Cardiac septum (tissue), 1 donor: ENCODE measurements around the gene CACNA2D4. TPM values are rescaled to one million over a fixed set of nuclear protein-coding genes. Genes with fewer than 3 reads are reported as not detected.

Experiments used
- DNase-seq: peaks from one replicate; pipeline ENCODE4 v3.0.0-alpha.2; 2020; ENCODE audit warnings: low spot score
- intact Hi-C: fragments of 100-400 bp; cut with DNase I; formaldehyde crosslinking; loops from one replicate; pipeline ENCODE4 v1.14.0; 2022
- total RNA-seq: library from RNA; stranded (reverse); fragmentation: NEBNext Ultra II Directional; extraction: Animal tissue kit (Norgen Biotek cat#: 25700); gene quantifications from one replicate; pipeline ENCODE4 v1.2.1, GENCODE V29; 2021
- donor health status: DM: no; HTN: no; CAD: no.

CACNA2D4 gene
- total RNA-seq, 1 donor from 2014 or later = 0.89 TPM

DNA sequence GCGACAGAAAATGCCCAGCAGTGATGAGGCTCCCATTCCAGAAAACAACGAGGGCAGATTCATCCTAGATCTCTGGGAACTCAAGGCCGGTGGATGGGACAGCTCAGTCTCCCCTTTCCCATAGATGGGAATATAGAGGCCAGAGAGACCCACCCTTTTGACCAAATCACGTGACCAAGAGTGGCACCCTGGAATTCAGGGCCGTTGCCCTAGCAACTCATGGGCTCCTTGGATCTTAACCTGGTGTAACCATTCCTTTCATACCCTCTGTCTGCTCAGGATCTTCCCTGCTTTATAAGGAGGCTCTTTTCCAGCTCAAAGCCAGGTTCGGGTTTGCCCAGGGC lies 106.5 kb downstream of the CACNA2D4 start:
- intact Hi-C loops = no loop called here
- no peak for DNase-seq

- DNase-seq = no peak
- intact Hi-C loops = no loop called here
These were observed 107.0 kb downstream of the CACNA2D4 start for GRCh38 chr12:1811281-1811947.

- intact Hi-C loops = no loop called here
- no peak for DNase-seq
These were observed 107.5 kb downstream of the CACNA2D4 start for GRCh38 chr12:1810931-1811280.

DNA sequence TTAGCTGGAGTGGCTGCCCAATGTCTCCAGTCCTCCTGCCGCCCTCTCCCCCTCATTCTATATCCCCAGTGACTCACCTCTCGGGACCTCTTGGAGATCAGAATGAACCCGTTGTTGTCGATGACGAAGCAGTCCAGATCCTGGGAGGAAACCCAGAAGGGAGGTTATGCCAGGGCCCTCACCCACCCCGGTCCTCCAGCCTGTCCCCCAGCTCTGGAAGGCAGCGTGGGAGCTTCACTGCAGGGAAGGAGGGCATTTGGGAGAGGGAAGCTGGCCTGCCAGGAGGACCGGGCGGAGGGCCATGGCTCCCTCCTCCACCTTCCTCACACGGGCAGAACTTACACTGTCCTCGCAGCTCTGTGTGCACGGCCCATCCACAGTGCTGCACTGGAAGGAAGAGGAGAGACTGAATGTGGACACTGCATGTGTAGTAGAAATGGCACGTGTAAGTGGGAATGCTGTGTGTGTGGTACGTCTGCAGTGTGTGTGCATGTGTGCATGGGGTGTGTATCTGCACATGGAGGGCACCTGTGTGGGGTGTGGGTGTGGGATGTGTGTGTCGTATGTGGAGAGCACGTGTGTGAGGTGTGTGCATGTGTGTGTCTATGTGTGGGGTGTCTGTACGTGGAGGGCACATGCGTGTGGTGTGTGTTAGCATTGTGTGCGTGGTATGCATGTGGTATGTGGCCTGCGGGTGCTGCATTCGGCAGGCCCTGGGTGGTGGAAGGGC lies 108.1 kb downstream of the CACNA2D4 start:
- intact Hi-C loops = no loop called here
- DNase-seq = no peak

DNA sequence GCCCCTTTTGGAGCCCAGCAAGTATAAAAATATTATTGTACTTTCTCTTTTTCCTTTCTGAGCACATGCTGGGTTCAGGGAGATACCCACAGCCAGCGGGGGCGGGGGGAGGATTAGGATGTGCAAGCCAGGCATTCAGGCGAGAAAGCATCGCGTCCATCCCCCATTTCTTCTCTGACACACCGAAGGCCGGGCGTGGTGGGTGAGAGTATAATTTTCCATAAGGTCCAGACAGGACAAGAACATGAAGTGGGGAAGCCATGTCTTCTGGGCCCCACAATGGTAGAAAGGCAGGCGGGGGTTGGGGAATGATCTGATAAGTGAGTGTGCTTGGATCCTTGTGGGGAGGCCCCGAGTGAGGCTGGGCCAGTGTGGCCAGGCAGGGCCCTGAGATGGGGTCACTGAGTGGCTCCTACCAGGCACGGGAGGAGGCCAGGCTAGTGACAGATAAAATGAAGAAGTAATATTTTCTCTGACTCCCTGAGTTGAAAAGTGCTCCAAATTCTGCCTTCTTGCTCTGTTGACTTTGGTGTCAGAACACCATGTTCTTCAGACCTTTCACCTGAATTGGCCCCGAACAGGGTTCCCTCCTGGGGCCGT lies 108.8 kb downstream of the CACNA2D4 start:
- intact Hi-C loops = no loop called here
- no peak for DNase-seq

DNA sequence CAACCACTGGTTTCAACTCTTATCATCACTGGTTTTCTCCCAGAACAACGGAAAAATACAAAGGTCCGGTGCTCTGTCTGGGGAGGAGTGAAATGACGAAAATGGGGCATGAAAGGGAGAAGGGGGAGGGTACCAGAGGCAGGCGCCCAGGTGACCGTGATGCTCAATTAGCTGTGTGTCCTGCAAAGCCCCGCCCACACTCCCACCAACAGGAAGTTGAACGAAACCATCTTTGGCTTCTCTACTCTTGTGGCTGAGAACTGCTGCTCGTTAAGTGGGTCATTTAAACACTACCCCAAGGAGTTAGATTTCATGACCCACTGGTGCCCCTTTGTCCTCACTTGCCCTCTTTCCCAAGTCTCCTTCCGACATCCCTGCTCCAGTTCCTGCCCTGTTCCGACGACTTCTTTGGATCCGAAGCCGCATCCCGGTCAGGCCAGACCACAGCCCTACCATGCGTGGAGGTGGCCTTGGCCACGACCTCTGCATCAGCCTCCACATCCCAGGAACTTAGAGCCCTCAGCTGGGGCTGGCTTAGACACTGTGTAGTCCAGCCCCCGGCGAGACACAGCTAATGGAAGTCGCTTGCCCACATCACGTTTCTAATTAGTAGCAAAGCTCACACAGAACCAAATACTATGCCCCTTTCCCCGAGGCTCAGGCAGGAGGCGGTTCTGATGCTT lies 109.5 kb downstream of the CACNA2D4 start:
- no peak for DNase-seq
- intact Hi-C loops = no loop called here

DNA sequence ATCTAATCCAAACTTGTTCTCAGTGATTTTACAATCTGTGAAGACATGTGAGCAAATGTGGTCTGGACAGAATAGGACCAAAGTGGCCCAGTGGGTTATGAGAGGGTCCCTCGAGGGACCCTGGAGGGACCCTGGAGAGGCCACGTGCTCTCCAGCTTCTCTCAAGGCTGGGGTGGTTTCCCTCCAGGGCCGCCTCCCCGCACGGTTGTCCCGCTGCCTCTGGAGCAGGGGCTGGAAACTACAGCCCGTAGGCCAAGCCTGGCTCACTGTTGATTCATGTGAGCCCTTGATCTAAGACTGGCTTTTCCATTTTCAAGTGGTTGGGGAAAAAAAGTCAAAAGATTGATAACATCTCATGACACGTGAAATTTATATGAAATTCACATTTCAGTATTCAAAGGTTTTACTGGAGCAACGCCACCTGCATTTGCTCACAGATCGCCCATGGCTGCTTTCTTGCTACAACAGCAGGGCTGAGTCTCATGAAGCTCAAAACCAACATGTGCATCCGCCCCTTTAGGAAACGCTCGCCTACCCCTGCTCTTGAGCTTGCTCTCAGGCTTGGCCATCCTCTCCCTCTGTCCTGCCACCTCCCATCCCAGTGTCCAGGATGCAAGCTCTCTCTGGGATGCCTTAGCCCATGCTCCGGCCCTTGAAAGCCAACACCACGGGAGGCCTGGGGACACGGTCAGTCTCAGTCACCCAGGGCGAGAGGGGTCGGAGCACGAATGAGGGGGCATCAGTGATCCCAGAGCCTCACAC lies 110.2 kb downstream of the CACNA2D4 start:
- DNase-seq = no peak
- intact Hi-C loops = no loop called here

GRCh38 chr12:1807087-1807860 lies 111.2 kb downstream of the CACNA2D4 start:
- no peak for DNase-seq
- intact Hi-C loops = no loop called here

DNA sequence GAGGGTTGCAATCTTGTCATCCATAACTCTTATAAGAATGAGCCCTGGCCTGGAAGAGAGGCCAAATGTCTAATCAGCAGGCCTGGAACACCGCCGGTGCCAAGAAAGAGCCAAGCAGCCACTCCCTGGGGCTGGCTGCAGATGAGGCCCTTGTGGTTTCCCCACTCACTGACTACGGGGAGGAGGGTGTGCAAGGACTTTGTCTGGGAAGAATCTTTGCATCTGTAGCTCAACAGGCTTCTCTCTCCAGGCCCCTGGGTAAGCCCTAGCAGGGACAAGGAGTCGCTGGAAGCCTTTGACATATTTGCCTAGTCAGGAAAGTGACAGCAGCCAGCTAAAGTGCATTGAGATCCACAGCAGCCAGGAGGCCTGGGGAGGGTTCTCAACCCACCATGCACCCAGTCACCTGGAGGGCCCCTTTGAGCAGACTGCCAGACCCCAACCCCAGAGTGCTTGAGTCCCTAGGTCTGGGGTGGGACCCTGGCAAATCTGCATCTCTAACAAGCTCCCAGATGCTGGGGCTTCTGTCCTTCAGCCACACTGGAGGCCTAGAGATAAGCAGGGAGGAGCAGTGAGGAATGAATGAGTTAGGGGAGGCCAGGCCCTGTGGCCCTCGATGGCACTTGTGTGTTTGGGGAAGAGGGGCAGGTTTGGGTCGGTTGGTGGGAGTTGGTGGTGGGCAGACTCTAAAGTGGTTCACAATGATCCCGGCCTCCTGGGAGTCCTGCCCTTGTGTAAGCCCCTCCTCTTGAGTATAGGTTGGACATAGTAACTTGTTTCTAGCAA lies 112.0 kb downstream of the CACNA2D4 start:
- peak; percentile 69 for DNase-seq
- intact Hi-C loops = no loop called here

DNA sequence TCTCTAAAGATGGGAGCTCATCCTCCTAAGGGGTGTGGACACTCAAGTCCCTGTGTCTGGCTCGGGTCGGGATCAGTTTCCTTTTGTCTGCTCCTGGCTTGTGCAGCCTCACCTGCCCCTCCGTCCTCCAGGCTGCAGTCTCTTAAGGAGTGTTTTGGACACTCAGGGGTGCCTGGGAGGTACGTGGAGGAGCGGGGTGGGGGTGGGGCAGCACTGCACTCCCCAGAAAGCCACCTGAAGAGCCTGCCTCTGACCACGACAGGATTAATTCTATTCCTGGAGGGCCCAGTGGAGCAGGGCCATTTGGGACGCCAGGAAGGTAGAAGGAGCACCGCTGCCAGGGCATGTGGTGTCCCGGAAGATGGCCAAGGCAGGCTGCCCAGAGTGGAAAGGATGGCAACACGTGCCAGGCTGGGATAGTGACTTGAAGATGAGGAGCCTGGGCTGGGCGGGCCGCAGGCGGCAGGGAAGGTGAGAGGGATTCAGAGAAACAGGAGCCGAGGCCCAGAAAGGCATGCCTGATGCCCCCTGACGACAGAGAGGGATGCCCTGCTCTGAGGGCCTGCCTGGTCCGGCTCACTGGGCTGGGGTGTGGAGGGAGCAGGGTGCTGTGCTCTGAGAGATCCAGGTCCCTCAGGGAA lies 112.9 kb downstream of the CACNA2D4 start:
- DNase-seq = peak; percentile 71
- intact Hi-C loops = no loop called here

DNA sequence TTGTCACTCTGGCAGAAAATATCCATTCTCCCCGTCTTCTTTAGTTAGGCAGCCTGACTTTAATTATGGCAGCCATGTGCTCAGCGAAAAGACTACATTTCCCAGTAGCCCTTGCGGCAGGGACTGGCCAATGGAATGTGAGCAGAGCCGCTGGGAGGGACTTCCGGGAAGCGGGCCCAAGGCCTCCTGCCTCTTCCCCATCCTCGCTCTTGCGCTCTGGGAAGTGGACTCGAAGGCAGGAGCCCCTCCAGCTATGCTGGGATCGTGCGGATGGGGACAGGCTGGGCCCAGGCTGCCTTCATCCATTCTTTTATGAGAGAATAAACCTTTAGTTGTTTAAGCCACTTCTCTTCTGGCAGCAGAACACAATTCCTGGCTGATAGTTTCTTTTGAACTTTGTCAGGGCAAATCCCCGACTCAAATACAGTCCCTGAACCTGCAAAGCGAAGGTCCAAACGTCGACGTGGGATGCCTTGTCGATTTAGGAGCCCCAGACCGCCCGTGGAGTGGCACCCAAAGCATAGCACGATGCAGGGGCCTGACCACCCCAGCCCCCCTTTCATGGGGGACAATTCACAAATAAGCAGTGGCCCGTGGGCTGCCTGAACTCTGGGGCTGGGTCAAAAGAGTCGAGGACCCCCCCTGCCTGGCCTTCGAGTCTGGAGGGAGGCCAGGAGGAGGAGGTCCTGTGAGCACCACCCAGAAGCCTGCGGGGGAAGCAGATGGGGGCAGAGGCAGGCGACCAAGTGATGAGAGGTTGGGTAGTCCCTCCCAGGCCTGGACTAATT lies 113.7 kb downstream of the CACNA2D4 start:
- intact Hi-C loops = no loop called here
- DNase-seq = peak; percentile 95

DNA sequence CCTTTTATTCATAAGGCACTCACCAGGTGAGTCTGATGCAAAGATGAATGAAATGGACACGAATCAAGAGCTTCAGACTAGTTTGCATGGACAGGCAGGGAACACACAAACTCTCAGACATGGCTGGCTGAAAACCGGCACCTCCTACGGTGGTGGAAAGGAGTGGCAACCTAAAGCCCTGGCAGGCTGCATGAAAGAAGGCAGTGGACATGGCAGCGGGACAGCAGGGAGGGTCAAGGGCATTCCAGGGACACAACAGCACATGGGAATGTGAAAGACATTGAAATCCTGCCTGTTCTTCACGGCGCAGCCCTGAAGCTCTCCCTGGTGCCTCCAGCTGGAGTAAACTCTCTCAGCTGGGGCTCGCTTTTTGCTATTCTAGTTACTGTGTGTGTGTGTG lies 114.7 kb downstream of the CACNA2D4 start:
- peak; percentile 39 for DNase-seq
- intact Hi-C loops = no loop called here

- intact Hi-C loops = no loop called here
- peak; percentile 63 for DNase-seq
These were observed 117.0 kb downstream of the CACNA2D4 start for GRCh38 chr12:1801303-1801975.

DNA sequence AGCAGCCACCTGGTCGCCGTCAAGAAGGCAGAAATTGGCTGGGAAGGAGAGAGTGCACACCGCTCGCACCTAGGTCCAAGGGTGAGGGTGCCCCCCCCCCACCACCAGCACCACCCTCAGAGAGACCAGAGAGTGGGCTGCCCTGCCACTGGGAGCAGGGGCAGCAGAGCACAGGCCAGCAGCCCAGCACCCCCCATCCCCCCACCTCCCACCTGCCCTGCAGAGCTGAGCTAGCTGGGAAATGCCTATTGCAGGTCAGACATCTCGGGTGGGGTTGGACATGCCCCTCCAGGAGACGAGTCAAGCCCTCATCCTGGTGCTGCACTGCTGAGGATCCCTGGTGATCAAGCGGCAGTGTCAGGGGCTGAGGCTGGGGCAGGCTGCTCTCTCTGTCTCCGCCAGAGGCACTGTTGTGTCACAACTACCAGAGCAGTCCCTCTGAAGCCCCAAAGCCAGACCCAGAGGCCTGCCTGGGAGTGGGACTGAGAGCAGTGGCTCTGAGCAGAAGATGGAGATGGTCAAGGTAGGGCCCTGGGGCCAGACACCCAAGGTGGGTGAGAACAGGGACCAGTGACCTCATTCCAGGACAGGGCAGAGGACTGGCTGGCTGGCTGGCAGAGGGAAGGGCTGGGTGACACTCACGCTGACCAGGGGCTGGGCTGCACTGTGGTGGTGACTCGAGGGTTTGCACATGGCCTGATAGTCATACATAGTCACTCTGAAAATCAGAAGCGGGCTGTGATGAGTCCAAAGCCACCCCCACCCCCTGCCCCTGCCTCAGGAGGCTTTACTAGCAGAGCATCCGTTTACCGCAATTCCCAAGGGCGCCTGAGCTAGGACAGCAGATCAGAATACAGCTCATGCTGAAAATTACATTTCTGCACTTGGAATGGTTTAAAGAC lies 117.8 kb downstream of the CACNA2D4 start:
- intact Hi-C loops = no loop called here
- no peak for DNase-seq

DNA sequence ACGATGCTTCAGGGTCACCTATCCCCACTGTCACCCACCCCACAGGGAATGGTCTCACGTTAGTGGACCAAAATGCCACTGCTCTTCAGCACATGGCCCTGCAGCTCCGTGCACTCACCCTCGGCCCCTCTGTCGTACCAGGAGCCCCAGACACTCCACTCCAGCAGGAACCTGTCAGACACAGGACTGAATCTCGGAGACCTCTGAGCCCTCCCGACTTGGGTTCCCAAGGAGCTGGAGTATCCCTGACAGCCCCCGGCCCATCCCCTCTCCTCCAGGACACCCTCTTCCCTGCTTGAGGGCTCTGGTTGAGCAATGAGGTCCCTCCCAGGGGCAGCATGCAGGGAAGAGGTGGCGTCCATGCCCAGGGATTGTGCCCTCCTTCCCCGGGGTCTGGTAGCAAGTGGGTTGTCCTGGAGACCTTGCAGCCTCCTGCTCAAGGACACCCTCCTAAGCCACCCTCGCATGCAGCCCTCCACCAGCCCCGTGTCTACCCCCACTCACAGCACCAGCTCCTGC lies 118.5 kb downstream of the CACNA2D4 start:
- DNase-seq = no peak
- intact Hi-C loops = loop anchor here (5.0 to 10.0 kb wide), 2 partner anchors 237 to 485 kb away; no protein-coding TSS in a partner anchor
